HG02840 (cell line): ENCODE results near the gene CFAP119.

Source experiments
- ATAC-seq: cut with Tn5 transposase; IDR thresholded peaks from one replicate; pipeline ENCODE4 v1.9.1; 2021; ENCODE audit warnings: mild to moderate bottlenecking, moderate library complexity, moderate number of reproducible peaks; ENCODE audit not compliant: unreplicated experiment, low FRiP score

The CFAP119 gene

GRCh38 chr16:30741461-30741914 is 20.4 kb downstream of the CFAP119 start:
- no peak for ATAC-seq

GRCh38 chr16:30740364-30741251 is 21.3 kb downstream of the CFAP119 start:
- no peak for ATAC-seq

DNA sequence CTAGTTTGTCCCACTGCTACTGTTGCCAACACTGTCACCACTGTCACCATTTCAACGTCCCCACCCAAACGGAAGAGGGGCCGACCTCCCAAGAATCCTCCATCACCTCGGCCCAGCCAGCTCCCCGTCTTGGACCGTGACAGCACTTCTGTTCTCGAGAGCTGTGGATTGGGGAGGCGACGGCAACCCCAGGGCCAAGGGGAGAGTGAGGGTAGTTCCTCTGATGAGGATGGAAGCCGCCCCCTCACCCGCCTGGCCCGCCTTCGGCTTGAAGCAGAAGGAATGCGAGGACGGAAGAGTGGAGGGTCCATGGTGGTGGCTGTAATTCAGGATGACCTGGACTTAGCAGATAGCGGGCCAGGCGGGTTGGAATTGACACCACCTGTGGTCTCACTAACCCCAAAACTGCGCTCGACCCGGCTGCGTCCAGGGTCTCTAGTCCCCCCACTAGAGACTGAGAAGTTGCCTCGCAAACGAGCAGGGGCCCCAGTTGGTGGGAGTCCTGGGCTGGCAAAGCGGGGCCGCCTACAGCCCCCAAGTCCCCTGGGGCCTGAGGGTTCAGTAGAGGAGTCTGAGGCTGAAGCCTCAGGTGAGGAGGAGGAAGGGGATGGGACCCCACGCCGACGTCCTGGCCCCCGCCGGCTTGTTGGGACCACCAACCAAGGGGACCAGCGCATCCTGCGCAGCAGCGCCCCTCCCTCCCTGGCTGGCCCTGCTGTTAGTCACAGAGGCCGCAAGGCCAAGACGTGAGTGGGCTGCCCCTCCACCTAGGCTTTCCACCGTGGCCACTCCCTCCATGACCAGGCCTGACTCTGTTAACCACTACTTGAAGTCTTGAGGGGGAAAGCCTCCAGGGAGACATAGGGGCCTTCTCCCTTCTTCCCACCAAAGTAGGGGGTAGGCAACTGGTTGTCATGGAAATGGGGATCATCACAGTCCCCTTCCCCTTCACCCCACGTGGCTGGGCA is 22.6 kb downstream of the CFAP119 start:
- ATAC-seq: no peak

- no peak for ATAC-seq
Observed at GRCh38 chr16:30737794-30738648, 23.8 kb downstream of the CFAP119 start.

DNA sequence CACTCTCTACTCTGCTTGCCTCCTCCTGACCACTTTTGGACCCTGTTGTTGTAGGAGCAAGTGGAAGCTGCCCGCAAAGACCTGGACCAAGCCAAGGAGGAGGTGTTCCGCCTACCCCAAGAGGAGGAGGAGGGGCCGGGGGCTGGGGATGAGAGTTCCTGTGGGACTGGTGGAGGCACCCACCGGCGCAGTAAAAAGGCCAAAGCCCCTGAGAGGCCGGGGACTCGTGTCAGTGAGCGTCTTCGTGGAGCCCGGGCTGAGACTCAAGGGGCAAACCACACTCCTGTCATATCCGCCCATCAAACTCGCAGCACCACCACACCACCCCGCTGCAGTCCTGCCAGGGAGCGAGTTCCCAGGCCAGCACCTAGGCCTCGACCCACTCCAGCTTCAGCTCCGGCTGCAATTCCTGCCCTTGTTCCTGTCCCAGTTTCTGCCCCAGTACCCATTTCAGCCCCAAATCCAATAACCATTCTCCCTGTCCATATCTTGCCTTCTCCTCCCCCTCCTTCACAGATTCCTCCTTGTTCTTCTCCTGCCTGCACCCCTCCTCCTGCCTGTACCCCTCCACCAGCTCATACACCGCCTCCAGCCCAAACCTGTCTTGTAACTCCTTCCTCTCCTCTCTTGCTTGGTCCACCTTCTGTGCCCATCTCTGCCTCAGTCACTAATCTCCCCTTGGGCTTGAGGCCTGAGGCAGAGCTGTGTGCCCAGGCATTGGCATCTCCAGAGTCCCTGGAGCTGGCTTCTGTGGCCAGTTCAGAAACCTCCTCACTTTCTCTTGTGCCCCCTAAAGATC is 24.7 kb downstream of the CFAP119 start:
- ATAC-seq: no peak

GRCh38 chr16:30731411-30731810 is 30.5 kb downstream of the CFAP119 start:
- ATAC-seq: no peak

DNA sequence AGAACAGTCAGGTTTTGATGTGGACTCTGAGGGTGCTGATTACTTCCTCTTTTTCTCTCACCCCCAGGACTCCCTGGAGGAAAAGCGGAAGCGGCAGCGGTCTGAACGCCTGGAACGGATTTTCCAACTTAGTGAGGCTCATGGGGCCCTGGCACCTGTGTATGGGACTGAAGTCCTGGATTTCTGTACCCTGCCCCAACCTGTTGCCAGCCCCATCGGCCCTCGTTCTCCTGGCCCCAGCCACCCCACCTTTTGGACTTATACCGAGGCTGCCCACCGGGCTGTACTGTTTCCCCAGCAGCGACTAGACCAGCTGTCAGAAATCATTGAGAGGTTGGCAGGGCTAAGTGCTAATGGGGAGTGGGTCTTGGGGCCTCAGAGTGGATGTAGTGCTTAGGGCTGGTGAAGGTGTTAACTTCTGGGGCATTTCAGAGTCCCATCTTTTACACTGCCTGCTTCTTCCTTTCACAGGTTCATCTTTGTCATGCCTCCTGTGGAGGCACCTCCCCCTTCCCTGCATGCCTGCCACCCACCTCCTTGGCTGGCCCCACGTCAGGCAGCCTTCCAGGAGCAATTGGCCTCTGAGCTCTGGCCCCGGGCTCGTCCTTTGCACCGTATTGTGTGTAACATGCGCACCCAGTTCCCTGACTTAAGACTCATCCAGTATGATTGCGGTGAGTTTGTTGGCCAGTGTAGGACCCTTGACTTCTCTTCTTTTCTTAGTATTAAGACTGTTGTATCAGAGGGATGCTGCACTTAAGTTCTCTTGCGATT is 32.8 kb downstream of the CFAP119 start:
- no peak for ATAC-seq

GRCh38 chr16:30728321-30728720 is 33.5 kb downstream of the CFAP119 start:
- no peak for ATAC-seq

- ATAC-seq: no peak
Observed at GRCh38 chr16:30725418-30725792, 36.5 kb downstream of the CFAP119 start.

GRCh38 chr16:30724641-30725417 is 37.0 kb downstream of the CFAP119 start:
- no peak for ATAC-seq

GRCh38 chr16:30723725-30724355 is 38.0 kb downstream of the CFAP119 start:
- ATAC-seq: no peak

- ATAC-seq: no peak
Observed at GRCh38 chr16:30722916-30723315, 38.9 kb downstream of the CFAP119 start.

DNA sequence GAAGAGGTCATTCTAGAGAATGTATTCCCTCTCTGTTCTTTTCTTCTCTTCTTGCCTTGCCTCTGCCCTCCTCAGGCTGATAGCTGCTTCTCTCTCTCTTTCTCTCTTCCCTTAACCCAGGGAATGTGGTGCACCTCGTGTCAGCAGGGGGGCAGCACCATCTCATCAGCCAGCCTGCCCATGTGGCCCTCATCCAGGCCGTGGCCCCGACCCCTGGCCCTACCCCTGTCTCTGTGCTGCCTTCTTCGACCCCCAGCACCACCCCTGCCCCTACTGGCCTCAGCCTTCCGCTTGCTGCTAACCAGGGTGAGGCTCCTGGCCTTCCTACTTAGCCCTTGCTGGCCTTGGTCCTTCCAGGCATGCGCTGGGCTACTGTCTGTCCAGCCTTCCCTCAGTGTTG is 39.4 kb downstream of the CFAP119 start:
- ATAC-seq: no peak

DNA sequence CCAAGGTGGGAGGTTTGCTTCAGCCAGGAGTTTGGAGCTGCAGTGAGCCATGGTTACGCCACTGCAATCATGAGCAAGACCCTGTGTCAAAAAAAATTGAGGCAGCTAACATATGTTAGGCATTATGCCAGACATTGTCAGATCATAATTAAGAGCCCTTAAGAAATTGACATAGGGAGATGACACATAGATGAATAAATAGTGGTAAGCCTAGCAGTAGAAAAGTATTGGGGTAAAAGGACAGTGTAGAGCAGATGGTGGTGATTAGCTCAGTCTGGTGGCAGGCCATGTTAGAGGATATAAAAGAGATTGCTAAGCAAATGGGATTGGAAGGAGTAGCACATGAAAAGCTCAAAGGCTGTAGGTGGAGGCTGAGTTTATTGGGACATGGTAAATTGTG is 40.3 kb downstream of the CFAP119 start:
- ATAC-seq: no peak

DNA sequence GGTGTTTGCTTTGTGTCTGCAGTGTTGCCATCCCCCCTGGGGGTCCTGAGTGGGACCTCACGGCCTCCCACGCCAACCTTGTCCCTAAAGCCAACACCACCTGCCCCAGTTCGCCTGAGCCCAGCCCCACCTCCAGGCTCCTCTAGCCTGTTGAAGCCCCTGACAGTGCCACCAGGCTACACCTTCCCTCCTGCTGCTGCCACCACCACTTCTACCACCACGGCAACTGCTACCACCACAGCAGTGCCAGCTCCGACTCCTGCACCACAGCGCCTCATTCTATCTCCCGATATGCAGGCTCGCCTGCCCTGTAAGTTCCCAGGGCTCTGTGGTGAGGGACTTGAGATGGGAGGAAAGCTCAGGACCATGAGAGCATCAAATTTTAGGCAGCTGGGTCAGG is 40.7 kb downstream of the CFAP119 start:
- ATAC-seq: no peak

DNA sequence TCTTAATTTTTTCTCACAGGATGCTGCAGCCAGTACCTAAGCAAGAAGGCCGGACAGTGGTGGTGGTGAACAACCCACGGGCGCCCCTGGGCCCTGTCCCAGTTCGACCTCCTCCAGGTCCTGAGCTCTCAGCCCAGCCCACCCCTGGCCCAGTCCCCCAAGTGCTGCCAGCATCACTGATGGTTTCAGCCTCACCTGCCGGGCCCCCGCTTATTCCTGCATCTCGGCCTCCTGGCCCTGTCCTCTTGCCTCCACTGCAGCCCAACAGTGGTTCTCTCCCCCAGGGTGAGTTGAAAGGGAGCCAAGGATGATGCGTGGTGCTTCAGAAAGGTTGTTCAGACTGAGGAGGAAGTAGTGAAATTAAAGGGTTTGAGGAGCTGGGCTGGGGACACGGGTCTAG is 41.2 kb downstream of the CFAP119 start:
- no peak for ATAC-seq

GRCh38 chr16:30720086-30720485 is 41.8 kb downstream of the CFAP119 start:
- no peak for ATAC-seq
